Cortex of kidney (tissue), 1 donor: ENCODE measurements around the gene WFIKKN1.

Source experiments
- DNase-seq: peaks from one replicate; lab custom pipeline; 2025; lab: John Stamatoyannopoulos, UW

WFIKKN1 gene

GRCh38 chr16:657487-657886, 26.7 kb downstream of the WFIKKN1 start:
- DNase-seq = no peak

- DNase-seq = no peak
Measured at GRCh38 chr16:658679-659571, 28.1 kb downstream of the WFIKKN1 start.

GRCh38 chr16:659618-660017, 28.8 kb downstream of the WFIKKN1 start:
- DNase-seq = no peak

GRCh38 chr16:660132-660458, 29.3 kb downstream of the WFIKKN1 start:
- DNase-seq = no peak

DNA sequence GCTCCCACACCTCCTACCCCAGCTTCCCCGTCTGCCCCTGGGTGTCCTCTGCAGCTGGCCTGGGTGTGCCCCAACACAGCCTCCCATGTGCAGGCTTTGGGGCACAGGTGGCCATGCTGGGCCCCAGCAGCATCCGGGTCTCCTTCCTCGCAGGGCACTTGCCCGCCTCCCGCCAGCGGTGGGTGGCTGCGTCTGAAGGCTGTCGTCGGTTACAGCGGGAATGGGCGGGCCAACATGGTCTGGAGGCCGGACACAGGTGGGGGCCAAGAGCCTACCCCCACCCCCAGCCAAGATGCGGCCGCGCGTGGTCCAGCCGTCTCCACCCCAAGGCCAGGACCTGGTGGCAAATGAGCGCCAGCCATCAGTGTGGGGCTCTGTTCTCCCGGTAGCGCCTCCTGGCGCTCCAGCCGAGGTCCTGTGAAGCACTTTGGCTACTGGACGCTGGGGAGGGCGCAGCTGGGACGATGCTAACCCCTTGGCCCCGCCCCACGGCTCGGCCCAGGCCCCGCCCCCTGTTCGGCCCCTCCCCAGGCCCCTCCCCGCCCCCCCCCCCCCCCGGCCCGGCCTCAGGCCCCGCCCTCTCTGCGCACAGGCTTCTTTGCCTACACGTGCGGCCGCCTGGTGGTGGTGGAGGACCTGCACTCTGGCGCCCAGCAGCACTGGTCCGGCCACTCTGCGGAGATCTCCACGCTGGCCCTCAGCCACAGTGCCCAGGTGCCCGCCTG, 29.8 kb downstream of the WFIKKN1 start:
- DNase-seq = no peak

DNA sequence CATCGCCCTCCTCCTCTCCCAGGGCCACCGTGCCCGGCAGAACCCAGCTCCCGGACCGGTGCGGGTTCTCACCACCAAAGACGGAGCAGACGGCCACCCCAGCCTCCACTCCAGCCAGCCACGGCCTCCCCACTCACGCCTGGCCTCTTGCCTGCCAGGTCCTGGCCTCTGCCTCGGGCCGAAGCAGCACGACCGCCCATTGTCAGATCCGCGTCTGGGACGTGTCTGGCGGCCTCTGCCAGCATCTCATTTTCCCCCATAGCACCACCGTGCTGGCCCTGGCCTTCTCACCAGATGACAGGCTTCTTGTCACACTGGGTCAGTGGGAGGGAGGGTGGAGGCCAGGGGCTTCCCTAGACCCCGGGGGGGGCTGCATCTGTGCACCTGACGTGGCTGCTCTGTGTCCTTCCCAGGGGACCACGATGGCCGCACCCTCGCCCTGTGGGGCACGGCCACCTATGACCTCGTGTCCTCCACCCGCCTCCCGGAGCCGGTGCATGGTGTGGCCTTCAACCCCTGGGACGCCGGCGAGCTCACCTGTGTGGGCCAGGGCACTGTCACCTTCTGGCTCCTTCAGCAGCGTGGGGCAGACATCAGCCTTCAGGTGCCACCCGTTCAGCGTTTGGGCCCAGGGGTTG, 30.5 kb downstream of the WFIKKN1 start:
- no peak for DNase-seq

DNA sequence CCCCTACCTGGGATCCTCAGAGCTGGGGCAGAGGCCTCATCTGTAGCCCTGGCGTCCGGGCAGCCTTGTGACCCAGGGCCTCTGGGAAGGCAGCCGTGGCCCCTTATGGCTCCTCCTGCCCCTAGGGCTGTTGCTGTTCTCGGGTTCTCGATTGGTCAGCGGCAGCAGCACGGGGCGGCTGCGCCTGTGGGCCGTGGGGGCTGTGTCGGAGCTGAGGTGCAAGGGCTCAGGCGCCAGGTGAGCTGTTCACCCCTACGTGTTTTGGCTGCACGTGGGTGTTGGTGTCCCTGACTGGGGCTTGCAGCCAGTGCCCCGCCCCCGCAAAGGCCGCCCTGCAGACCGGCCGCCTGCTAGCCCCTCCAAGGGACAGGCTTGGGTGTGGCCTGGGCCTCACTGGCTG, 31.3 kb downstream of the WFIKKN1 start:
- no peak for DNase-seq

GRCh38 chr16:662597-662996, 31.8 kb downstream of the WFIKKN1 start:
- no peak for DNase-seq

- DNase-seq = no peak
Measured at GRCh38 chr16:666572-666971, 35.8 kb downstream of the WFIKKN1 start.

- DNase-seq = no peak
Measured at GRCh38 chr16:667113-667779, 36.5 kb downstream of the WFIKKN1 start.

DNA sequence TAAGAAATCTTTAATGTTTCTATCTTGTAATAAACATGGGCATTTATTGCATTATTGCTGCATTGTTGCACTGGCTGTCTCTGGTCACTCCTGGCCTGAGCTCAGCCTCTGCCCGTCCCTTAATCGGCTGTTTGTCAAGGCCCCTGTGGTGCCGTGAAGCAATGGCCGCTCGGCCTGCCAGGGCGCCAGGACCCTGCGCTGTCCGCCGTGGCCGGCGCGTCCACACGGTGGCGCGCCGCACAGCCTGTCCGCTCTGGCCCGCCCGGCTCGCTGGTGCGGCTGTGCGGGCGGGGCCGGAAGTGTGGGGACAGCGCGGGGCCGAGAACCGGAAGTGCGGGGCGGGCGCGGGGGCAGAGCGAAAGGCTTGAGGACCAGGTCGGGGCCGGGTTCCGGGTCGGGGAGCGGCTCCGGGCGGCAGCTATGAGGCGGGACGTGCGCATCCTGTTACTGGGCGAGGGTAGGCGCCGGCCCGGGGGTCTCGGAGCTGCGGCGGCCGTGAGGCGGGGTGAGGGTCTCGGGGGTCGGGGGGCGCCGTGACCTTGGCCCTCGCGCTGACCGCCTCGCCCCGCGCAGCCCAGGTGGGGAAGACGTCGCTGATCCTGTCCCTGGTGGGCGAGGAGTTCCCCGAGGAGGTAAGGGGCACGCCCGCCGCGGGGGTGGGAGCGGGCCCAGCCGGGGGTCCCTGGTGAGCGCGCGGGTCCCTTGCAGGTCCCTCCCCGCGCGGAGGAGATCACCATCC, 37.2 kb downstream of the WFIKKN1 start, which contains the start of gene RHOT2:
Gene RHOT2 (plus strand): TSS at position 353 of the 739 bp plus-strand sequence. CDS start 68 bp downstream, at position 421.
- no peak for DNase-seq

DNA sequence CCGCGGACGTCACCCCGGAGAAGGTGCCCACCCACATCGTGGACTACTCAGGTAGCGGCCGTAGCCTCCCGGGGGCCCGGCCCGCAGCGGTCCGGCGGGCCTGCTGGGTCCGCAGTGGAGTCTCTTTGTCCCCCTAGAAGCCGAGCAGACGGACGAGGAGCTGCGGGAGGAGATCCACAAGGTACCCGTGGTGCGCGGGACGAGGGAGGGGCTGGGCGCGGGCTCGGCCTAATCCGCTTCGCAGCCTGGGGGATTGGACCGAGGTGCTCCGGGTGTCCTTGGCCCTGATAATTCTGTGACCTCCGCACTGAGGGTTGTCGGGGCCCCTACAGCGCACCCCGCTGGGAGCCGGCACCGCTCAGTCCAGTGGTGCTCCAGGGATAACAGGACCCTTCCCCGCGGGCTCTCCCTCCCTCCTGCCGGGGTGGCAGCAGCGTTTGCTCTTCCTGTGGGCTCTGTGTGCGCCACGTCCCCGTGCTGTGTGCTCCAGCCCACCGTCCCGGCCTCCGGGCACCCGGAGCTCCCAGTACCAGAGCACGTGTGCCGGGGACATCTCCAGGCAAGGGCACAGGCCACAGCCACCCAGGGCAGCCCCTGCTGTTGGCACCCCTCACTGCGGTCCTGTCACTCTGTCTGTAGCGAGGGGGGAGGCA, 37.9 kb downstream of the WFIKKN1 start:
- no peak for DNase-seq

DNA sequence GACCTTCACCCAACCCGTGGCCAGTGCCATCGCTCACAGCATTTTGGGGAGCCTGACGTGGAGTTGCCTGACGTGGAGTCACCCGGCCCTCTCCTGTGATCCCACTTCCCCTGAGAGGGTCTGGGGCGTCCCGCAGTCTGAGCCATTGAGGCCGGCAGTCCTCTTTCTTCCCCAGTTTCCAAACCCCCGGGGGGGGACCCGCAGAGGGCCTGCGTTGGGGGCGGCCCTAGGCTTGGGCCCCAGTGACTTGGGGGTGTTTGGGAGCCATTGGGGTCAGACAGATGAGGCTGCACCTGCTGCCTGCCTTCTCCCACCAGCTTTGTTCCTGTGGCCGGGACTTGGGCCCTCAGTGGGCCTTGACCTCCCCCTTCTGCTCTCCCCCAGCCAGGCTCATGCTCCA, 38.9 kb downstream of the WFIKKN1 start:
- no peak for DNase-seq

DNA sequence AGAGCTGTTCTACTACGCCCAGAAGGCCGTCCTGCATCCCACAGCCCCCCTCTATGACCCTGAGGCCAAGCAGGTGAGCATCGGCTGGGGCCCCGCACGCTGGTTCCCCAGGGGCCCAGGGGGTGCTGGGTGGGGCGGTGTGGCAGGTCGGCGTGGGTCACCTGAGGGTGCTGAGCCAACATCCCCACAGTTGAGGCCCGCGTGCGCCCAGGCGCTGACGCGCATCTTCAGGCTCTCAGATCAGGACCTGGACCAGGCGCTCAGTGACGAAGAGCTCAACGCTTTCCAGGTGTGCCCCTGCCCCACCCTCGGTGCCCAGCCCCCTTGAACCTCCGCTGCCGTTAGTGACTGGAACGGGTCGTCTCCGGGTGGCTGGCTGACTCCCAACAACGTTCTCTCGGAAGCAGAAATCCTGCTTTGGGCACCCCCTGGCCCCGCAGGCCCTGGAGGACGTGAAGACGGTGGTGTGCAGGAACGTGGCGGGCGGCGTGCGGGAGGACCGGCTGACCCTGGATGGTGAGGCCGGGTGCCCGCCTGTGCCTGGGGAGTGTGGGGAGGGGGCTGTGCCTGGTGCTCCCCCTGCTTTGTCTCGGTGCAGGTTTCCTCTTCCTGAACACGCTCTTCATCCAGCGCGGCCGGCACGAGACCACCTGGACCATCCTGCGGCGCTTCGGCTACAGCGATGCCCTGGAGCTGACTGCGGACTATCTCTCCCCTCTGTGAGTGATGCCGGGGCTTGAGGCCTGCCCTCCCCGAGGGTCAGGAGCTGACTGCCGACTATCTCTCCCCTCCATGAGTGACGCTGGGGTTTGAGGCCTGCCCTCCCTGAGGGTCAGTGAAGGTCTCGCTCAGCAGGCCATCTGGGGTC, 39.9 kb downstream of the WFIKKN1 start:
- no peak for DNase-seq

DNA sequence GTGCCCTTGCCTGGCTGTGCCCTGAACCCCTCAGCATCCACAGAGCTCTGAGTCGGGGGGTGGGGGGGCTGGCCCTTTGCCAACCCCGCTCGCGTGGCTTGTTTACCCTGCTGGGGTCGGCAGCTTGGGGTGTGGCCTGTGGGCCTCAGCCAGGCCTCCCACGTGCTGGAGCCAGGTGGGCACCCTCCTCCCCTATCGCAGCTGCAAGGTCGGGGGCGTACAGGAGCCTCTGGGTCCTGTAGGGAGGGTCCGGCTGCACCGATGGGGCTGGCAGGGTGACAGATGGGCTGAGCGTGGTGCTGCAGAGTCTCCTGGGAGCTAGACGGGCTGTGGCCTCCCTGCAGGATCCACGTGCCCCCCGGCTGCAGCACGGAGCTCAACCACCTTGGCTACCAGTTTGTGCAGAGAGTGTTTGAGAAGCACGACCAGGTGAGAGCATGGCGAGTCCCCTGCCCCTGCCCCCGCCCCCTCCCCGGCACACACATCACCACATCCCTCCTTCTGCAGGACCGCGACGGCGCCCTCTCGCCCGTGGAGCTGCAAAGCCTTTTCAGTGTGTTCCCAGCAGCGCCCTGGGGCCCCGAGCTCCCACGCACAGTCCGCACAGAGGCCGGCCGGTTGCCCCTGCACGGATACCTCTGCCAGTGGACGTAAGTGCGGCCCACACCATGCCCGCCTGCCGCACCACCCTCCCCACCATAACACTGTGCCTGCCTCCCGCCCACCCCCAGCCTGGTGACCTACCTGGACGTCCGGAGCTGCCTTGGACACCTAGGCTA, 40.8 kb downstream of the WFIKKN1 start:
- DNase-seq = no peak

- no peak for DNase-seq
Measured at GRCh38 chr16:672371-672770, 41.6 kb downstream of the WFIKKN1 start.

- no peak for DNase-seq
Measured at GRCh38 chr16:672851-673250, 42.1 kb downstream of the WFIKKN1 start.

DNA sequence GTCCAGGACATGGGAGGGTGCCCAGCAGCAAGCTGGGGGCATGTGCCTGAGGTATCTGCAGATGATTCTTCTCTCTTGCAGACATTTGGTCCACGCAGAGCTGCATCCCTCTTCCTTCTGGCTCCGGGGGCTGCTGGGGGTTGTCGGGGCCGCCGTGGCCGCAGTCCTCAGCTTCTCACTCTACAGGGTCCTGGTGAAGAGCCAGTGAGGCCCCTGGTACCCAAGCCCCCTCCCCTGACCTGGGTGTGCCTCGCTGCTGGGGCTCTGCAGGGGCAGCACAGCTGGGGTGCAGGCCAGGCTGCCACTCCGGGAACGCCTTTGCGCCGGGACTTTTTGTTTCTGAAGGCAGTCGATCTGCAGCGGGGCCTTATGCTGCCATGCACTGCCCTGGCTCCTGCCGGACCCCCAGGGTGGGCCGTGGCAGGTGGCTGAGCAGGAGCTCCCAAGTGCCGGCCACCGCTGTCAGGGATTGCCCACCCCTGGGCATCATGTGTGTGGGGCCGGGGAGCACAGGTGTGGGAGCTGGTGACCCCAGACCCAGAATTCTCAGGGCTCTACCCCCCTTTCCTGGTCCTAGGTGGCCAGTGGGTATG, 42.7 kb downstream of the WFIKKN1 start:
- DNase-seq = no peak
